Right lobe of liver (tissue), 6 donors: ENCODE data around the gene CYTH4. TPM values are rescaled to one million over a fixed set of nuclear protein-coding genes. Genes with fewer than 3 reads are reported as not detected.

Experiments used
- ATAC-seq, 4 donors: fragments of 200-7000 bp; cut with Tn5 transposase; one replicate each; pipeline ENCODE4 v1.9.1; 2020; ENCODE audit warnings: mild to moderate bottlenecking in 4 of 4, moderate library complexity in 4 of 4
- DNase-seq, 3 donors: peaks; one replicate each; pipeline ENCODE4 v3.0.0-alpha.2; 2020
- H3K27ac ChIP-seq, 3 donors: fragments of 200-600 bp; one replicate each; pipeline ENCODE4 v1.8.0; 2022
- H3K27me3 ChIP-seq, 2 donors: fragments of 200-600 bp; one replicate each; pipeline ENCODE4 v1.8.0; 2022
- H3K36me3 ChIP-seq, 4 donors: fragments of 200-600 bp; sonication (generic) in 1 of 4; one replicate each; pipeline versions ENCODE4 v1.5.1 to v1.8.0; 2017 to 2022; ENCODE audit warnings: control low read depth in 1 of 4
- H3K4me1 ChIP-seq, 4 donors: fragments of 200-600 bp; sonication (generic) in 1 of 4; one replicate each; pipeline versions ENCODE4 v1.5.1 to v1.8.0; 2017 to 2022; ENCODE audit warnings: control low read depth in 1 of 4
- H3K4me3 ChIP-seq, 3 donors: fragments of 200-600 bp; one replicate each; pipeline ENCODE4 v1.8.0; 2022
- H3K9me3 ChIP-seq, 4 donors: fragments of 200-600 bp; sonication (generic) in 1 of 4; one replicate each; pipeline versions ENCODE4 v1.5.1 to v1.8.0; 2017 to 2022; ENCODE audit warnings: control low read depth in 1 of 4
- CTCF ChIP-seq, 4 donors: fragments of 200-600 bp in 3 of 4; fragments of 450-650 bp in 1 of 4; IDR thresholded peaks; one replicate each; pipeline versions ENCODE4 v1.5.1 to v1.8.0; 2016 to 2022; ENCODE audit warnings: antibody characterized with exemption in 4 of 4, mild to moderate bottlenecking in 2 of 4
- POLR2A ChIP-seq: fragments of 450-650 bp; IDR thresholded peaks from one replicate; pipeline ENCODE4 v1.6.1; 2017; ENCODE audit warnings: antibody characterized with exemption, mild to moderate bottlenecking
- WGBS: methylation state at CpG from one replicate; pipeline ENCODE4 v1.1.6; 2018; ENCODE audit warnings: low coverage, low lambda C conversion rate; ENCODE audit not compliant: insufficient coverage; ENCODE audit errors: missing lambda C conversion rate; 5-methylcytosine and 5-hydroxymethylcytosine counted together
- intact Hi-C, 2 donors: fragments of 100-400 bp; cut with DNase I; formaldehyde crosslinking; loops; one replicate each; pipeline versions ENCODE4 v1.11.2 to v1.14.1; 2022
- total RNA-seq, 6 experiments: library from RNA; depleted of rRNA in 2 of 6; stranded (reverse); fragments of >200 nt in 2 of 6; fragmentation: NEBNext Ultra II Directional in 3 of 6; extraction: Animal tissue kit (Norgen Biotek cat#: 25700) in 3 of 6; gene quantifications; one replicate each; pipeline versions ENCODE4 v1.1.0 to v1.2.4, GENCODE V29; 2016 to 2023
- donor health status: DM: no; HTN: yes; CAD: no.
- donor health status: DM: no; HTN: no; CAD: no.
- donor health status: DM: no; HTN: no; CAD: no.
- donor health status: DM: no; HTN: yes; CAD: no.
- donor health status: DM: no; HTN: yes; CAD: no.

CYTH4 gene
- total RNA-seq, 6 experiments from 2014 or later, result 2.9 to 12.8 (median 4.0) TPM

- H3K4me3 ChIP-seq, result no peak overlapping the region
- H3K27me3 ChIP-seq, result no peaks in the 10 kb centered on the region
- DNase-seq (peak in 2 of 3 donors; percentile 54 to 61), ATAC-seq (peak in 3 of 4 donors; percentile 55 to 87 (median 64))
- intact Hi-C loops, result no loop called here
- no peaks in the 10 kb centered on the region for H3K4me1 ChIP-seq
- H3K9me3 ChIP-seq, result no peaks in the 10 kb centered on the region
- H3K36me3 ChIP-seq, result no peaks in the 10 kb centered on the region
- WGBS, result 77% methylated on average over 7 of the region's 10 CpGs
- H3K27ac ChIP-seq, result no peak overlapping the region
- TF ChIP-seq POLR2A (no peak), CTCF (IDR thresholded peaks at IDR 0.05) (no peak)
Observed at GRCh38 chr22:37338539-37339246, 56.4 kb downstream of the CYTH4 start.

GRCh38 chr22:37340331-37341262 is 58.3 kb downstream of the CYTH4 start:
- no peak for DNase-seq
- intact Hi-C loops, result no loop called here
- Histone ChIP-seq H3K4me1 (no peaks in the 10 kb centered on the region), H3K36me3 (no peaks in the 10 kb centered on the region), H3K27me3 (no peaks in the 10 kb centered on the region), H3K27ac (no peak overlapping the region), H3K9me3 (no peaks in the 10 kb centered on the region), H3K4me3 (no peak overlapping the region)
- WGBS, result 50% methylated on average over 16 of the region's 24 CpGs
- no peak for TF ChIP-seq POLR2A
- no peak for TF ChIP-seq CTCF (IDR thresholded peaks at IDR 0.05)
- no peak for ATAC-seq

- no peak overlapping the region for H3K4me3 ChIP-seq
- DNase-seq, result no peak
- no peaks in the 10 kb centered on the region for H3K27me3 ChIP-seq
- ATAC-seq, result no peak
- intact Hi-C loops, result no loop called here
- TF ChIP-seq POLR2A, result no peak
- TF ChIP-seq CTCF (IDR thresholded peaks at IDR 0.05), result no peak
- H3K36me3 ChIP-seq, result no peaks in the 10 kb centered on the region
- no peak overlapping the region for H3K27ac ChIP-seq
- WGBS, result 82% methylated on average over 6 of the region's 6 CpGs
- H3K4me1 ChIP-seq, result no peaks in the 10 kb centered on the region
- H3K9me3 ChIP-seq, result no peaks in the 10 kb centered on the region
Observed at GRCh38 chr22:37342065-37342464, 59.8 kb downstream of the CYTH4 start.

GRCh38 chr22:37343348-37343747 is 61.0 kb downstream of the CYTH4 start:
- Histone ChIP-seq H3K27me3 (no peaks in the 10 kb centered on the region), H3K36me3 (no peaks in the 10 kb centered on the region), H3K27ac (no peak overlapping the region), H3K4me3 (no peak overlapping the region), H3K4me1 (no peaks in the 10 kb centered on the region), H3K9me3 (no peaks in the 10 kb centered on the region)
- TF ChIP-seq CTCF (IDR thresholded peaks at IDR 0.05) (no peak), POLR2A (no peak)
- no peak for ATAC-seq
- intact Hi-C loops, result no loop called here
- no peak for DNase-seq
- WGBS, result 59% methylated on average over 7 of the region's 11 CpGs
